Stimulated activated CD8-positive, alpha-beta memory T cell treated with anti-CD3 and anti-CD28 coated beads, Interleukin-4, amount 100 ng/mL, for 24 hours (primary cell): ENCODE measurements around the gene TMEM94.
"Not testable (repeated sequence)": the region's sequence is repeated elsewhere in the genome, so short reads cannot be mapped to it uniquely, and the experiment has no call there.

Source experiments
- DNase-seq: peaks from one replicate; pipeline ENCODE4 v3.0.0-alpha.2; 2020; ENCODE audit warnings: low read depth

Gene TMEM94

GRCh38 chr17:75511610-75512575 lies 55.5 kb downstream of the TMEM94 start:
- DNase-seq = no peak

DNA sequence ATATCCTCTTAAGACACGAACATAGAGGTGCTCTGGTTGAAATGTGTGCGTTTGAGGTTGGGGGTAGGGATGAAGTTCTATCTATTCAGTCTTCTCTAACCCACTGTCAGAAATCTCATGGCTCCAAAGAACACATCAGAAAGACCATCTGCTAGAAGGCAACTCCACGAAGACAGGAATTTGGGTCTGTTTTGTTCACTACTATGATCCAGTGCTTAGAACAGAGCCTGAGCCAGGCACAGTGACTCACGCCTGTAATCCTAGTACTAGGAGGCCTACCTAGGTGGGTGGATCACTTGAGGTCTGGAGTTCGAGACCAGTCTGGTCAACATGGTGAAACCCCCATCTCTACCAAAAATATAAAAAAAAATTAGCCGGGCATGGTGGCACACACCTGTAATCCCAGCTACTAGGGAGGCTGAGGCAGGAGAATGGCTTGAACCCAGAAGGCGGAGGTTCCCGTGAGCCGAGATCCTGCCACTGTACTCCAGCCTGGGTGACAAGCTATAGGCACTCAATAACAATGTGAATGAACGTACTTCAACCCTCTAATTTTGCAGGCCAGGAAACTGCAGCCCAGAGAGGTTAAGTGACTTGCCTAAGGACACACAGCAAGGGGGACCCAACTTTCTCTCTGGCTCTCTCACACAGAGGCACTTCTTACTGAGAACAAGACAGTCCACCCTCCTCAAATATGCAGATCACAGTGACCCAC lies 56.6 kb downstream of the TMEM94 start:
- DNase-seq = no peak

- DNase-seq = no peak
These were observed 57.2 kb downstream of the TMEM94 start for GRCh38 chr17:75513641-75514000.

GRCh38 chr17:75514299-75514918 lies 58.0 kb downstream of the TMEM94 start:
- no peak for DNase-seq

- no peak for DNase-seq
These were observed 58.6 kb downstream of the TMEM94 start for GRCh38 chr17:75514919-75515495.

DNA sequence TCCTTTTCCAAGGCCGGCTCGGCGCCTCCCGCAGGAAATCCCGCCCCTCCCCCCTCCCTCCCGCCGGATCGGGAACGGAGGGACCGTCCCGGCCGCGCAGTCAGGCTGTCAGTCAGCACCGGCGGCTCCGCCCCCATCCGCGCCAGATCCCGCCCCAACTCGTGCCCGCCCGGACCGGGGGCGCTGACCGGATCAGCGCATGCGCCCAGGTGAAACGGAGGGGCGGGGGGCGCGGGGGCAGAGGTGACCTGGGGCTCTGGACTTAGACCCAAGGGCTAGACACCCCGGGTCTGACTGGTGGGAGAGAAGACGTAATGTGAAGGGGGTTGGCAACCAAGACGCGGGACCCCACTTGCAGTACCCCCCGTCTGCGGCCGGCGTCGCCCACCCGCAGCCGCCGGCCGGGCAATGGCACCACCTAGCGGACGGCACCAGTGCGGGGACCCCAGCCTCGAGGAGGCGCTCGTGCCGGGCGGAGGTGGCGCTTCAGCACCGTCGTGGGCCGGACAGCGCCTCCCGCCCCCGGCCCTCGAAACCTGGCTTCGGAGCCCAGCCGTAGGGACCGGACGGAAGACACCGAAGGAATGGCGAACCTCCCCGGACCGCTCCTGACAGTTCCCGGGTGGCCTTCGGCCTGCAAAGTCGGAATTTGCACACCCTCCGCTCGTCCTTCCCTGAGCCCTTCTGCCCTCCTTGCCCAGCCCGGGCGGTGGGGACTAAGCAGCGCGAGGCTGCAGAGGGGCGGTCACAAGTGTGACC lies 59.2 kb downstream of the TMEM94 start, which contains the start of gene CASKIN2:
Gene CASKIN2 (minus strand): TSS at position 42 of the 759 bp plus-strand sequence. CDS start 1,733 bp downstream, outside the sequence.
- DNase-seq = peak; percentile 81

DNA sequence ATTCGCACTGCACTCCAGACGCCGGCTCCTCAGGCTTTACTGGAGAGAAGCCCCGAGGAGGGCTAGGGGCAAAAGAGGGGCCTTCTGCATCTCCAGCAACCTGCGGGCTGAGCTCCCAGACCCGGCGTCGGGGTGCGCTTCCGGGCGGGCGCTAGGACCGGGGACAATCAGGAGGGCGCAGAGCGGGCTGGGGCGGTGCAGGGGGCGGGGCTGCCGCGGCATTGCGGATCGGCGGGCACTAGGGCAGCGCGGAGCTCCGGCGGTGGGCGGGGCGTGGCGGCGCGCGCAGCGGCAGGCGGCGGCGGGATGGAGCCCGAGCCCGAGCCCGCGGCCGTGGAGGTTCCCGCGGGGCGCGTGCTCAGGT lies 59.8 kb downstream of the TMEM94 start, which contains the start of gene TSEN54:
Gene TSEN54 (plus strand): TSS at position 274 of the 364 bp plus-strand sequence. CDS start 33 bp downstream, at position 307.
- peak; percentile 93 for DNase-seq

DNA sequence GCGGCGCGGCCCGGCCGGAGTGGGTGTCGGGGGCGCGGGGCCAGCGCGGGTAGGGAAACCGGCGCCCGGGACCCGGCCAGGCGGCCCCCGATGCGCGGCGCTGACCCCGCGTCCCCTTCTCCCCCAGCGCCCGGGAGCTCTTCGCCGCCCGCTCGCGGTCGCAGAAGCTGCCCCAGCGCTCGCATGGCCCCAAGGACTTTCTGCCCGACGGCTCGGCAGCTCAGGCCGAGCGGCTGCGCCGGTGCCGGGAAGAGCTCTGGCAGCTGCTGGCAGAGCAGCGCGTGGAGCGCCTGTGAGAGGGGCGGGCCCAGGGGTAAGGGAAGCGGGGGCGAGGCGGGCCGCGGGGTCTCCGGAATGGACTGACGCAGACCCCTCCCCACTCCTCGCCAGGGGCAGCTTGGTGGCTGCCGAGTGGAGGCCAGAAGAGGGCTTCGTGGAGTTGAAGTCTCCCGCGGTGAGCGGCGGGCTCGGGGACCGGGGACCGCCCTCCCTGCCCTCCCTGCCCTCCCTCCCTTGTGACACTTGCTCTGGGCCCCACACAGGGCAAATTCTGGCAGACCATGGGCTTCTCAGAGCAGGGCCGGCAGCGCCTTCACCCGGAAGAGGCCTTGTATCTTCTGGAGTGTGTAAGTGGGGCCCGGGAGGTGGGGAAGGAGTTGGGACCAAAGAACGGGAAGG lies 60.3 kb downstream of the TMEM94 start:
- no peak for DNase-seq

- DNase-seq = no peak
These were observed 60.9 kb downstream of the TMEM94 start for GRCh38 chr17:75517297-75517865.

GRCh38 chr17:75518201-75518600 lies 61.8 kb downstream of the TMEM94 start:
- no peak for DNase-seq

- no peak for DNase-seq
These were observed 62.6 kb downstream of the TMEM94 start for GRCh38 chr17:75518983-75519537.

- not testable (repeated sequence) for DNase-seq
These were observed 64.0 kb downstream of the TMEM94 start for GRCh38 chr17:75520413-75520812.

DNA sequence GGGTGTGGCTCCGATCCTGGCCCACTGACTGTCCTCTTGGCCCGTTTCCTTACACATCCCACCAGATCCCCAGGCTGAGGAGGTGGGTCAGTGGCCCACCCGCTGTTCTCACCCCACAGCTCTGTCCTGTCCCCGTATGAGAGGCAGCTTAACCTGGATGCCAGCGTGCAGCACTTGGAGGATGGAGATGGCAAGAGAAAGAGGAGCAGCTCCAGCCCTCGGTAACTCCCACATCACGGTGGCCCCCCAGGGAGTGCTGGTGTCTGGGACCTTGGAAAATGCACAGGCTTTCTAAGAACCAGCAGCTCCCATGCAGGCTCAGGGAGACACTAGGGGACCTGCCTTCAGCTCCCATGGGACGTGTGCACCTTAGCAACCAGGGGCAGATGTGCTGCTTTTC lies 64.9 kb downstream of the TMEM94 start:
- no peak for DNase-seq

DNA sequence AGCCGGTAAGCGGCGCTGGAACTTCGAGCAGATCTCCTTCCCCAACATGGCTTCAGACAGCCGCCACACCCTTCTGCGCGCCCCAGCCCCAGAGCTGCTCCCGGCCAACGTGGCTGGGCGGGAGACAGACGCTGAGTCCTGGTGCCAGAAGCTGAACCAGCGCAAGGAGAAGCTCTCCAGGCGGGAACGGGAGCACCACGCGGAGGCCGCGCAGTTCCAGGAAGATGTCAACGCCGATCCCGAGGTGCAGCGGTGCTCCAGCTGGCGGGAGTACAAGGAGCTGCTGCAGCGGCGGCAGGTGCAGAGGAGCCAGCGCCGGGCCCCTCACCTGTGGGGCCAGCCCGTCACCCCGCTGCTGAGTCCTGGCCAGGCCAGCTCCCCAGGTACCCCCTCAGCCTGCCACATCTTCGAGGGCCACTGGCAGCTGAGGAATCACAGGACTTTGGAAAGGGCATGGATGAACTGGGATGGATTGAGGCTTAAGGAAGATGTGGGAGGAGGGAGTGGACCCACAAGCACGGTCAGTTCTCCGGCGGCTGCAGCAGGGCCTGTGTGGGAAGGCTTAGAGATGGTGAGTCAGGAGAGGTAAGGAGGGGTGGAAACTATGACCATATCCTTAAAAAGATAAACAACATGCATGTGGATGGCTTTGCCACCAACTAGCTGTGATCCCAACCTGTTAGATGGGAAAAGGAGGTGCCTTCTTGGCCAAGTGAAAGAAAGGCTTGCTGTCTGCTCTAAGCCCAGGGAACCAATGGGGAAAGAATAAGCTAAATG lies 65.7 kb downstream of the TMEM94 start:
- no peak for DNase-seq

DNA sequence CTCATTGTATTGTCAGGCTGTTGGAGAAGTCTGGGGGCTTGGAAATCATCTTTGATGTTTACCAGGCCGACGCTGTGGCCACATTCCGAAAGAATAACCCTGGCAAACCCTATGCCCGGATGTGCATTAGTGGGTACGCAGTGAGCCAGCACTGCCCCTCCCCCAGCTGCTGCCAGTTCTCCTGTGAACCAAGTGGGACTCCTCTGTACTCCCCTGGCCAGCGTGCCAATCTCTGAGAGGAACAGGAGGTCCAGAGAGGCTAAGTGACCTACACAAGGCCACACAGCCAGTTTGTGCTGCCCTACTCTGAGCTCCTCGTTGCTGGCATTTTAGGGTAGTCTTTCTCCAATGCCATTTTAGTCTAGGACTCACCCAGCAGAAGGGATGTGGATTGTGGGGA lies 67.2 kb downstream of the TMEM94 start:
- no peak for DNase-seq

- DNase-seq = no peak
These were observed 68.0 kb downstream of the TMEM94 start for GRCh38 chr17:75524269-75524969.

DNA sequence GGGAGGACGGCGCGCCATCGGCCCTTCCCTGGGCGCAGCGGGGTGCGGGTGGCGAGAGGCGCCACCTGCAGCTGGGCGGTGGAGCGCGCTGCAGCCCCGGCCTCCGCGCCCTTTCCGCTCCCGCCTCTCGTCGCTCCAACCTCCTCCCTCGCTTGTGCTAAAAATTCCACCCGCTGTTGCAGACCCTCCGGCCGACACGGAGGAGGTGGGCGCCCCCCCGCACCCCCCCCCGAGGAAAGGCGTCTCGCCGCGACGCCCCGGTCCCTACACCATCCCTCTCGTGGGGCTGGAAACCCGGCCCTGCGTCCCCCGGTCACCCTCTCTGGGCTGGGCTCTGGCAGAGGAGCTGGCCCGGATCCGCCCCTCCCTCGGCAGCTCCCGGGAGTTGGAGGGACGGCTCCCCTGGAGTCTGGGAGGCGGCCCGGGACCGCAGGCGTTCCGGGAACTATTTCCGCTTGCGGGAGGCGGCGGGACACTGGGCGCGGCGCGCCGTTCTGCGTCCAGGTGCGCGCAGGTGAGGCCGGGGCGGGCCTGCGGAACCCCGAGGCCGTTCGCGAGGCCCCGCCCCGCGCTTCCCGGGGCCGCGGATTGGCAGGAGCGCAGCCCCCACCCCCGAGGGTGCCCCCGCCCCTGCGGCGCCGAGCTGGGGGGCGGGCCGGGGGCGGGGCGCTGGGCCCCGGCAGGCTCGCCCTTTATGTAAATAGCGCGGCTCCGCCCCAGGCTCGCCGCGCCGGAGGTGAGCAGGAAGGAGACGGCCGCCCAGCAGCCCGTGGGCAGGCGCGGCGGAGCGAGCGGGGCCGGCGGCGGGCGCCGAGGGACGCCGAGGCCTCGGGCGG lies 68.8 kb downstream of the TMEM94 start, which contains the start of gene LLGL2:
Gene LLGL2 (plus strand): TSS at position 728 of the 836 bp plus-strand sequence. CDS start 17,730 bp downstream, outside the sequence.
- peak; percentile 71 for DNase-seq
